NOMO-1 treated with DMSO at 0.1 percent for 48 hours (cell line): Measurements from ENCODE around the gene PLCD3.
A peak's percentile ranks its signal among the peaks of the same experiment; 100 is the strongest.

Source experiments
- DNase-seq: peaks from one replicate; lab custom pipeline; 2025; ENCODE audit not compliant: unreplicated experiment; lab: John Stamatoyannopoulos, UW

The PLCD3 gene

DNA sequence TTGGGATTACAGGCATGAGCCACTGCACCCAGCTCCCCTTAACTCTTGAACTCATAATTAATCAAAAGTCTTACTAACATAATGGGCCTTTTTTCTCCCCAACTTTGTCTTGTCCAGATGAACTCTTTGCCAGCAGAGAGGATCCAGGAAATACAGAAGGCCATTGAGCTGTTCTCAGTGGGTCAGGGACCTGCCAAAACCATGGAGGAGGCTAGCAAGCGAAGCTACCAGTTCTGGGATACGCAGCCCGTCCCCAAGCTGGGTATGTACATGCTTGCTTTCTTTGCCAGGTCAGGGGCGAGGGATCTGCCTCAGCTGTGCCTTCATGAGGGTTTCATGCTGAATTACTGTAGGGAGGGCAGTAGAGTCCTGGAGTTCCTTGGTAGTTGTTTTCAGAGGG, 45.9 kb downstream of the PLCD3 start:
- no peak for DNase-seq

DNA sequence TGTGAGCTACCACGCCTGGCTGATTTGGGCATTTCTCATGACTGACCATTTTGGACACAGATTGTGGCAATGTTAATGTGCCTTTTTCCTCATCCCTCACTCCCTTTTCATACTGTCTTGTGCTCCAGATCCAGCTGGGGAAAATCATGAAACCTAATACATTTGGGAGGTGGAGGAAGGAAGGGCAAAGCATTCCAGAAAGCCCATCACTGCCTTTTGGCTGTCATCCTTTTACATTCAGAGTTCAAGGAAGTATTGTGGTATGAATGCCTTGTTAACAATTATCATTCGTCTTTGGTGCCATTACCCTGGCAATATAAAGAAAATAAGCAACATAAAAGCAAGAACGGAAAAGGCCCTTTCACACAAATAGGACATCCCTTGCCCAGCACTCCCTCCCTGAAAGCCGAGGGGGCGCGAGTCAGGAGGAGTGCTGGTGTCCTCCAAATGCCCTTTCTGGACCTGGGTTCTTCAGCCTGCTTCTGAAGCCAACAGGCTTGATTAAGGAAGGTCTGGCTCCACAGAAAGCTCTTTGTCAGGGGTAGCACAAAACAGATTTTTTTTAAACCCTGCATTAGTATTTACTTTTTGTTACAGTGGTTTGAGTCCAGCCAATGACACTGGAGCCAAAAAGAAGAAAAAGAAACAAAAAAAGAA, 51.1 kb downstream of the PLCD3 start:
- no peak for DNase-seq

DNA sequence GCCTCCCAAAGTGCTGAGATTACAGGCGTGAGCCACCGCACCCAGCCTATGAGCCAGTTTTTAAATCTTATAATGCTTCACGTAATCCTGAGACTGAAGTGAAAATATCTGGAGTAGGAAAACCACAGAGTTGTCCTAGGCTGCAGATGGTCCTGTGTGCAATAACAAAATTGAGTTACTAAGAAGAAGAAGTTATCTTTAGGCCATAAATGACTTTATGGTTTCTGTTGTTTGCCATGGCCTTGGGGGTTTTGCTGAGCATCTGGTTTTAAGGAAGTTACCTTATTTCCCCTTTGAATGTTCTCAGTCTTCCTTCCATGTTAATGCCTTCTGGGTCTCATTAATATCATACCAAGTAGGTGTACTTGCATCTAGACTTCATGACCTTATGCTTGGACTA, 54.7 kb downstream of the PLCD3 start:
- peak; percentile 96 for DNase-seq

DNA sequence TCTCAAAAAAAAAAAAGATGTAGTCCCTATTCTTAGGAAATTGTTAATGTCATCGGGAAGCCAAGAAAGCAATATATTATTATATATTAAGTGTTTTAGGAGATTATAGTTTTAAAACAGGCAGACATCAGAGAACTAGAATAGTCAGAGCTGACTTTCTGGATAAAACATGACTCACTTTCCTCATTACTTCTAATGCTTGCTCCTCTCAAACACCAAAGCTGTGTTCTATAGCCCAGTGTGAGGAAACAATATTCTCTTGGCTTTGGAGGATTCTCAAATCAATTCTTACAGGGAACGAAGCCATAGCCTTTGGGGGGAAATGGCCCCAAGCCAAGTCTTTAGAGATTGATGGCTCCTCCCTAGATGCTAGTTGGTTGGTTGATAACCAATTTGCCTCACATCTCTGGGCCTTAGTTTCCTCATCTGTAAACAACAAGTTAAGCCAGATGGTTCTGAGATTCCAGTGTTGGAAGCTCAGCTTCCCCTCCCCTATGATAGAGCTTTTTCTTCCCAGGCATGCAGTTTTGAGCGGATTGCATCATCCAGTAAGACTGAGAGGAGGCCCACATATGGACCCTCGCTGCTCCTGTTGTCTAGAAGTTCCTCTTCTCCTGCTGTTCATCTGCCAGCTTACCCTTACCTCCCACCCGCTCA, 58.8 kb downstream of the PLCD3 start:
- DNase-seq = peak; percentile 52

DNA sequence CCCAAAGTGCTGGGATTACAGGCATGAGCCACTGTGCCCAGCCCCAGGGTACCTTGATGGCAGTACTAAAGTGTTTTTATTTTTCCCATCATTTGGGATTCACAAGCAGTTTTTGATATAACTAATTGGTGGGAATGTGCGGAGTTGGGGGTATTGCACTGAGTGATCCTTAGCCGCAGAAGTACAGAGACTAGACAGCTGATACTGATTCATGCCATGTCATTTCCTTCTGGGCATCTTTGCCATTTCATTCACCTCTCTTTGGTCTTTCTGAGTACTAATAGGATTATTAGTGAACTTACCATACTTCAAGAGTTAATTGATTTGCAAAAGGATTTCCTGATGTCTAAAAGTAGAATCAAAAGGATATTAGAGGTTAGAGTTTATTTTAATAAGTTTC, 61.5 kb downstream of the PLCD3 start:
- DNase-seq = no peak

DNA sequence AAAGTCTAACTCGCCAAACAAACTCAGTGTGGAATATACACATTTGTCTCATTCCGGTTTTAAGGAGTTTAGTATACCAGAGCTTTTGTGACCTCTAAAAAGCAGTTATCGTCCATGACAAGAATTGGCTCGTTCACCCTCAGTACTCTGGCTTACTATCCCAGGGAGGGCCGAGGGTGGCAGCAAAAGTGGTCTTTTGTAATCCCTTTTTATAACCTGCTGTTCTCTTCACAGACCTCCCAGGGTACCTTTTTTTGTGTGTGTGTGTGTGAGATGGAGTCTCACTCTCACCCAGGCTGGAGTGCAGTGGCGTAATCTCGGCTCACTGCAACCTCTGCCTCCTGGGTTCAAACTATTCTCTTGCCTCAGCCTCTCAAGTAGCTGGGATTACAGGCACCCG, 62.3 kb downstream of the PLCD3 start:
- no peak for DNase-seq

DNA sequence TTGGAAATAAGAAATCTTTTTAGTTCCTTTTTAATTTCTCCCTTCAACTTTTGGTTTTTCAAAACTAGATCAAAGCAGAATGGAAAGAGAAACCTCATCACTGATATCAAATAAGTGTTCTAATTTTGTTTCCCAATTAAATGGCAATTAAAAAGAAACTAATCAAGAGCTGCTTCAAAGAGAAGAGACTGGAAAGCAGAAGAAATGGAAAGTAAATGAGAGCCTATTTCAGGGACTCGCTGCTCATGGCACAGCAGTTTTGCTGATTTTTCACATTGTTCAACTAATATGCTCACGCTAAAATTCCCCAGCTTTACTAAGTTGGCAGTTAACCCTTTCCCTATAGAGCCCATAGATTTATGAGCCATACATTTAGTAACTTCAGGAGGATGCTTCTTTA, 64.7 kb downstream of the PLCD3 start:
- DNase-seq = no peak

DNA sequence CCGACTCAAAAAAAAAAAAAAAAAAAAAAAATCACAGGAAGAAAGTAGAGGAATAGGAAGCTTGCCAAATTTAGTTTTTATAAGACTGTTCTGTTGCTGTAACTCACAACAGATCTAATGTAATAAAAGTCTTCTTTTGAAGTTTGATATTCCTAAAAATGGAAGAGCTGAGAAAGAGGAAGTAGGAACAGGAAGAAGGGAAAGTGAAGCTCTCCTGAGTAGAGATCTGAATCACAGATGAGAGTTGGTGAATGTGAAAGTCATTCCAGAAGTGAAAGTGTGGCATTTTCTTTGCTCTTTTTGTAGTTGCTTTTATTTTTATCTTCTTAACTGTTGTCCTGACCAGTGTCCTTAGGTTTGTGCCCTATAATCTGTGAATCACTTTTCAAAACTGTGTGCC, 69.1 kb downstream of the PLCD3 start:
- peak; percentile 67 for DNase-seq

DNA sequence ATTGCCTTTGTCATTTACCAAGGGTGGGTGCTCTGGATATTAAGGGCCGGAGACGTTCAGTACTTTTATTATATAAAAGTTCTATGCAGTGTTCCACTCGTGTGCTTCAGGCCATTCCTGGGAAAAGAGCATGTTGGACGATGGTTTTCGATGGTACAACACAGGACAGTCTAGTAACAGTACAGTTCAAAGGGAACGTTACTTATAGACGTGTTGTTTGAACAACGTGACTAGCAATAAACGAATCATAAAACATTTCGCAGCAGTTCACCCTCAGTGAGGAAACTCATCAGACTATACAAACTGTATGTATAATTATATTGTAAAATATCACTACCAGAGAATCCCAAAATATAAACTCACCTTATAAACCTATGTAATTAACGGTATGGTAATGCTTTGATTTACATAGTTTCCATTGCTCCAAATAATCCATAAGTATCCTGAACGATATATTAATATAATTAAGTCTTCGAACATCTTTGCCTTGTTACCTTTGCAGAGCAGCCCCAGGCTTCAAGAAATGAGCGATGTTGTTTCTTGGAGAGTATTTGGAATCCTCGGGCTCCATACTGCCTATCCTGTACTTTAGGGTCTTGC, 70.6 kb downstream of the PLCD3 start:
- DNase-seq = no peak

DNA sequence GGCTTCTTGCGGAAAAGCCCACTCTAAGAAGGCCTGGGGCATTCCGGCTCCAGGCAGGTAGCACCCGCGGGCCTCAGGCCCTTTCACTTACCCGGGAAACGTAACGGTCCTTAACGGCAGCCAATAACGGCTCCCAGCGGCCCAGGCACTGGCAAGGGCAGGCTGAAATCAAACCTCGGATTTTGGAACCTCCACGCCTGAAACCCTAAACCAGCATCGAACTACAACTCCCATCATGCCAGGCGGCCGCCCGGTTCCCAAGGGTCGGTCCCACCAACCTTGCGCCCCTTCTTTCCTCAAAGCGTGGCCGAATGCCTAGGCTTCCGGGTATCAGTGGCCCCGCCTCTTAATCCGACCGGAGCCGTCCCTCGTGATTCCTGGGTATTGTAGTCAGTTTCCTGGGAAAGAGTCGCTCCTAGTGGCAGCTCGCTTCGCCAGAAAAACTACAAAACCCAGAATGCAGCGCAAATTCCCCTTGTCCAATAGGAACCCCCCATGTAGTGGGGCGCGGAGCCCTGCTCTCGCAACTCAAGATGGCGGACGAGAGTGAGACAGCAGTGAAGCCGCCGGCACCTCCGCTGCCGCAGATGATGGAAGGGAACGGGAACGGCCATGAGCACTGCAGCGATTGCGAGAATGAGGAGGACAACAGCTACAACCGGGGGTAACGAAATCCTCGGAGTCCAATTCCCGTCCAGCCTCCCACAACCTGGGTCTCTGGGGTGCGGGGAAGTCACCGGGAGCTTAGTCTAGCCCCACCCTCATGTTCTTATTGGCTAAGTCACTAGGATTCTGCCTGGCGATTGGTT, 71.3 kb downstream of the PLCD3 start, which contains the start of gene NMT1:
Gene NMT1 (plus strand): TSS at position 521 of the 809 bp plus-strand sequence. CDS start 13 bp downstream, at position 534.
- peak; percentile 99 for DNase-seq

DNA sequence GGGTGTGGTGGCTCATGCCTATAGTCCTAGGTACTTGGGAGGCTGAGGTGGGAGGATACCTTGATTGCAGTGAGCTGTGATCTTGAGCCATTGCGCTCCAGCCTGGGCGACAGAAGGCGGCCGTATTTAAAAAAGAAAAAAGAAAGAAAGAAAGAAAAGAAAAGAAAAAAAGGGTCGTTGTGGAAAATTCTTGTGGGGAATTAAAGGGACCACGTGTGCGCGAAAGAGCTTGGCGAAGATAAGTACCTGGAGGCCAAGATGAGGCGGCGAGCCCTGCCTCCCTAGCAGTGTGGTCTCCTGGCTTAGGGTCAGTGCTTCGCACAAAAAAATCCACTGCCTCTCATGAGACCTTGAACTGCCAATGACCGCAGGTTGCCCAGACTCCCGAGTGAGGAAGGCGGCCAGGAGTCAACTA, 71.9 kb downstream of the PLCD3 start:
- DNase-seq = no peak
